ENCODE data around the gene MRPL54. TPM values are rescaled to one million over a fixed set of nuclear protein-coding genes. Genes with fewer than 3 reads are reported as not detected.

MRPL54 gene
- total RNA-seq, 6 donors from 2014 or later, result 16.8 to 83.9 (median 65.5) TPM

DNA sequence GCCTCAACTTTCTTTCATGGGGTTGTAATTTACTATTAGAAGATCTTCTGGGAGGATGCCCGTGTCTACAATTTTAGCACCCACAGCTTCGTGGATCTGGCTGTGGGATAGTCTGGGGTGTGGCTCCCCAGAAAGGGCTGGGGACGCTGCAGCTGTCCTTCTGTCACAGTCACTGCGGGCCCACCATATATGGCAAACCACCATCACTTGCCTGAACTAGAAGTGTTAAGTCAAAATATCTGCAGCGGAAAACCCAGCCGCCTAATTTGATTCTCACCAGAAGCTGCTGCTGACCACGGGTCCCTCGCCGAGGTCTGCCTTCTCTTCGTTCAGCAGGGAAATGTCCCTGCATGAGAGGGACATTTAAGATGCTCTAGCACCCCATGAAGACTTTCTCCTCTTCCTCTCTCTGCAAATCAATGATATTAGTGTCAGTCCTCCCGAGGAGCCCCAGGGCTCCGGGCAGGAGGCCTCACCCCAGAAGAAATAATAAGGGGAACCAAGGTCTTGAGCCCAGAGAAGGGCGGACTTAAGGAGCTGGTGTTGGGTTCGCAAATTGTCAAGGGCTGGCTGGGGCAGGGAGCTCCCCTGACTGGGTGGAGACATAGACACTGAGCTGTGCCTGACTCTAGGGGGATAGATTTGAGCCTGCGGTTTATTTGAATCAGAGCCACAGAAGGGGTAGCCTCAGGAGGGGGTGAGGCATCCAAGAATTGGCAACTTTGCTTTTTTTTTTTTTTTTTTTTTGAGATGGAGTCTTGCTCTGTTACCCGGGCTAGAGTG is 26.7 kb downstream of the MRPL54 start:
- no peak for DNase-seq
- WGBS, 2 donors, result 60 to 62% methylated on average over 13 to 16 of the region's 16 CpGs
- TF ChIP-seq POLR2A (IDR thresholded peaks at IDR 0.05), result no peak
- TF ChIP-seq, protein P1, sequence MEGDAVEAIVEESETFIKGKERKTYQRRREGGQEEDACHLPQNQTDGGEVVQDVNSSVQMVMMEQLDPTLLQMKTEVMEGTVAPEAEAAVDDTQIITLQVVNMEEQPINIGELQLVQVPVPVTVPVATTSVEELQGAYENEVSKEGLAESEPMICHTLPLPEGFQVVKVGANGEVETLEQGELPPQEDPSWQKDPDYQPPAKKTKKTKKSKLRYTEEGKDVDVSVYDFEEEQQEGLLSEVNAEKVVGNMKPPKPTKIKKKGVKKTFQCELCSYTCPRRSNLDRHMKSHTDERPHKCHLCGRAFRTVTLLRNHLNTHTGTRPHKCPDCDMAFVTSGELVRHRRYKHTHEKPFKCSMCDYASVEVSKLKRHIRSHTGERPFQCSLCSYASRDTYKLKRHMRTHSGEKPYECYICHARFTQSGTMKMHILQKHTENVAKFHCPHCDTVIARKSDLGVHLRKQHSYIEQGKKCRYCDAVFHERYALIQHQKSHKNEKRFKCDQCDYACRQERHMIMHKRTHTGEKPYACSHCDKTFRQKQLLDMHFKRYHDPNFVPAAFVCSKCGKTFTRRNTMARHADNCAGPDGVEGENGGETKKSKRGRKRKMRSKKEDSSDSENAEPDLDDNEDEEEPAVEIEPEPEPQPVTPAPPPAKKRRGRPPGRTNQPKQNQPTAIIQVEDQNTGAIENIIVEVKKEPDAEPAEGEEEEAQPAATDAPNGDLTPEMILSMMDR (IDR thresholded peaks at IDR 0.05), result no peak
- TF ChIP-seq EP300 (IDR thresholded peaks at IDR 0.05), result no peak
- no peak for TF ChIP-seq POLR2AphosphoS5 (IDR thresholded peaks at IDR 0.05)
- Histone ChIP-seq H3K27me3 (peaks cover 0 to 7% (median 3%) of the 10 kb centered on the region in 4 donors), H3K27ac (no peak overlapping the region), H3K36me3 (no peaks in the 10 kb centered on the region), H3K9me3 (no peaks in the 10 kb centered on the region), H3K4me1 (peaks cover 0 to 22% (median 4%) of the 10 kb centered on the region in 4 donors), H3K4me3 (no peak overlapping the region)
- no peak for ATAC-seq (ENCODE audit: low FRiP score in 2 of 2)

DNA sequence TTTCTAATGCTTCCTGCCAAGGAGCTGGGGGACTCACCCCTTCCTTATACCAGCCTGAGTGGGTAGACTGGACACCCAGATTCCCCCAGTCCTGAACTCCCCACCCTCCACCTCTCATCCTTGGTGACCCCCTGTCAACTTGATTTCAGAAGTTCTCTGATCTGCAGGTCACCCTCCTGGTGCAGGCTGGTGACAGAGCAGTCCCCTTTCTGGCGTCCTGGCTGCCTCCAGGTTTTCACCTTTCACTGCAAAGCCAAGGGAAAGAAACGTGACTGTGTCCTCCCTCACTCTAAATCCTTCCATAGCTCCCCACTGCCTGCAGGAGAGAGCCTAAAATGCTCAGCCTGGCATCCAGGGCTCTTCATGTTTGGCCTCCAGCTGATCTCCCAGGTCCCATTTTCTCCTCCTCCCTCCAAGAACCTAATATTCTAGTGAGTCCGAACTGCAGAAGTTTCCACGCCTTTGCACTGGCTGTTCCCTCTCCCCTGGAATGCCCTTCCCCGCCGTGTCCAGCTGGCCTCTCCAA is 27.8 kb downstream of the MRPL54 start:
- H3K4me1 ChIP-seq, result peaks cover 0 to 15% (median under 1%) of the 10 kb centered on the region in 4 donors
- H3K4me3 ChIP-seq, result no peak overlapping the region
- peaks cover 0 to 7% (median 3%) of the 10 kb centered on the region in 4 donors for H3K27me3 ChIP-seq
- no peak for DNase-seq
- no peaks in the 10 kb centered on the region for H3K9me3 ChIP-seq
- no peaks in the 10 kb centered on the region for H3K36me3 ChIP-seq
- no peak for ATAC-seq (ENCODE audit: low FRiP score in 2 of 2)
- TF ChIP-seq POLR2AphosphoS5 (IDR thresholded peaks at IDR 0.05), result no peak
- TF ChIP-seq POLR2A (IDR thresholded peaks at IDR 0.05), result no peak
- TF ChIP-seq, protein P1 (IDR thresholded peaks at IDR 0.05), result no peak
- no peak for TF ChIP-seq EP300 (IDR thresholded peaks at IDR 0.05)
- H3K27ac ChIP-seq, result no peak overlapping the region
- 76 to 84% methylated on average over 6 of the region's 6 CpGs for WGBS, 2 donors

DNA sequence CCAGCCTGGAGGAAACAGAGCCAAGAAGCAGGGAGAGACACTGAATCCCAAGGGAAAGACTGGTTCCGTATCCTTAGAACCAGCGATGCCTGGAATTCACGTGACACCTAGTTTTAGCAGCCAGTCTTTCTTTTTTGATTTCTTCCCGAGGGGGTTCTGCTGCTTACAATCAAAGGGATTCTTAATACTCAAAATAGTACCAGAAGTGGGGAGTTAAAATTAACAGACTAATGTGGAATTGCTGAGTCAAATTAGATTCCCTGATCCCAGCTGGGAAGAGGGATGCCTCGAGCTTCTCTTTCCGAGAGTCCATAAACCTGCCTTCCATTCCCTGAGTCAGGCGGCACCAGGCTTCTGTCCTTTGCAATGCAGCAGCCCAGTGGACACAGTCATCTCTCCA is 28.5 kb downstream of the MRPL54 start:
- H3K27ac ChIP-seq, result no peak overlapping the region
- peaks cover 0 to 8% (median 0%) of the 10 kb centered on the region in 4 donors for H3K4me1 ChIP-seq
- 78 to 88% methylated on average over 7 of the region's 7 CpGs for WGBS, 2 donors
- no peak for TF ChIP-seq EP300 (IDR thresholded peaks at IDR 0.05)
- TF ChIP-seq POLR2AphosphoS5 (IDR thresholded peaks at IDR 0.05), result no peak
- no peak for TF ChIP-seq POLR2A (IDR thresholded peaks at IDR 0.05)
- TF ChIP-seq, protein P1 (IDR thresholded peaks at IDR 0.05), result no peak
- ATAC-seq (ENCODE audit: low FRiP score in 2 of 2) (no peak), DNase-seq (no peak)
- H3K36me3 ChIP-seq, result no peaks in the 10 kb centered on the region
- peaks cover 0 to 2% (median under 1%) of the 10 kb centered on the region in 4 donors for H3K27me3 ChIP-seq
- H3K4me3 ChIP-seq, result no peak overlapping the region
- H3K9me3 ChIP-seq, result no peaks in the 10 kb centered on the region

DNA sequence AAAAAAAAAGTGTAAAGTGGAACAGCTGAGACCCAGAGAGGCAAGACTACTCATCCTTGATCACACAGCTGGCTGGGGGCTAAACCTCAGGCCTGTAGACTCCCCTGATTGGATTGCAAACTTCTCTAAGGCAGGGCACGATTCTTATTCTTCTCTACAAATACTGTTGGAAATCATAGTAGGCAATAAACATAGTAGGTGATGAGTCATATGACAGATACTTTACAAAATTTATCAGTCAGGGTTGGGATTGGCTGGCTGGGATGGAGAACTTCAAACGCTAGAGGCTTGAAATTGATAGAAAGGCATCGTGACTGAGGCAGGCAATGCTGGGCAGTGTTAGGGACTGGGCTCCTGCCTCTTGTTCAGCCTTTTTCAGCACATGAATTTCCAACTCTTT is 29.6 kb downstream of the MRPL54 start:
- DNase-seq, result no peak
- no peak overlapping the region for H3K27ac ChIP-seq
- peaks cover 0 to 7% (median 3%) of the 10 kb centered on the region in 4 donors for H3K9me3 ChIP-seq
- no peak overlapping the region for H3K4me3 ChIP-seq
- no peaks in the 10 kb centered on the region for H3K4me1 ChIP-seq
- 78 to 79% methylated on average over 3 of the region's 3 CpGs for WGBS, 2 donors
- no peak for TF ChIP-seq POLR2AphosphoS5 (IDR thresholded peaks at IDR 0.05)
- no peak for TF ChIP-seq EP300 (IDR thresholded peaks at IDR 0.05)
- TF ChIP-seq, protein P1 (IDR thresholded peaks at IDR 0.05), result no peak
- TF ChIP-seq POLR2A (IDR thresholded peaks at IDR 0.05), result no peak
- no peaks in the 10 kb centered on the region for H3K36me3 ChIP-seq
- ATAC-seq (ENCODE audit: low FRiP score in 2 of 2), result no peak
- H3K27me3 ChIP-seq, result no peaks in the 10 kb centered on the region
